Right forelimb (tissue), 1 donor: ENCODE results near the gene AGBL3.
"Not testable (repeated sequence)": the region's sequence is repeated elsewhere in the genome, so short reads cannot be mapped to it uniquely, and the experiment has no call there.

ENCODE experiments used
- DNase-seq: peaks from one replicate; pipeline ENCODE4 v3.0.0-alpha.2; 2018

Gene AGBL3

DNA sequence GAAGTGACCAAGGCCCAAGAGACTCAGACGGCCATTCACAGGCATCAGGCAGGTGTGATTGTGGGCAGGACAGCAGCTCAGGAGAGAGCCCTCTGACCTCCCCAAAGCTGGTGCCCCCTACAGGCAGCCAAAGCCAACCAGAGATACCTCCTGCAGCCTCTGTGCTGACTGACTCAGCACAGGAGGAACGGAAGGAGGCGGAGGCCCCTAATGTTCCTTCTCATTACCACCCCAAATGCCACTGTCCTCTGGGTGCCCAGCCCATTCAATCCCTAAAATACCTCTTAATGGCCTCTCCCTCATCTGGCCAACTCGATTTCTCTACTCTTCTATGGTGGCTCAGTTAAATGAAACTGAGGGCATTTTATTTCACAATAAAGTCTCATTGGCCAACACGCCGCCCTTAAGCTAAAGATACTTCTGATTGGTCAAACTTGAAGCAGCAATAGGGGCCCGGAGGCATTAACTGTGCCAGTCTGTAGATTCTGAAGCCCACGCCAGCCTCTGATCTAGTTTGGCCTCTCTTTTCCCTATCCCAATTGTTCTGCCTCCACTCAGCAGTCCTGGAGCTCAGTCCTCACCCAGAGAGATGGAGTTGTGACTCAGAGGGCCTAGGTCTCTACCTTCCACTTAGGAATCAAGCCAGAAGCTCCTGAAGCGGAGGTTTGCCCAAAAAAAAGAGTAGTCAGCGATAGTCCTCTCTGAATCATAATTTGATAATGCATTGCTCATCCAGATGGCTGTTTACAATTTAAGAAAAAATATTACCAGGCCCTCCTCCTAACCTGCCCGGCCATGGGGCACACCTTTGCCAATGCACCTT, 183.0 kb downstream of the AGBL3 start:
- no peak for DNase-seq

DNA sequence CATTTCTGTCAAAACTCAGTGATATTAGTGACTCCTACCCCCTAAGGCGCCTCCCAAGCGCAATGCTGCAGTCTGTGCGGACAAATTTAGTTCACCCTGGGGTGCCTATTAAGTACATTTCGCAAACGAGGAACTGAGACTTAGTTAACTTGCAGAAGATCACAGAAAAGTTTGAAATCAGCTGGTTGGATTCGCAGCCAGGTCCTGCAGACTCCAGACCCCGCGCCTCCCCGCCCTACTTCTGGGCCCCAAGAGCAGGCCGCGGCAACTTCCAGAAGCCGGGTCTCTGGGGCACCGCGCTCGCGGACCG, 183.6 kb downstream of the AGBL3 start:
- DNase-seq, result no peak

DNA sequence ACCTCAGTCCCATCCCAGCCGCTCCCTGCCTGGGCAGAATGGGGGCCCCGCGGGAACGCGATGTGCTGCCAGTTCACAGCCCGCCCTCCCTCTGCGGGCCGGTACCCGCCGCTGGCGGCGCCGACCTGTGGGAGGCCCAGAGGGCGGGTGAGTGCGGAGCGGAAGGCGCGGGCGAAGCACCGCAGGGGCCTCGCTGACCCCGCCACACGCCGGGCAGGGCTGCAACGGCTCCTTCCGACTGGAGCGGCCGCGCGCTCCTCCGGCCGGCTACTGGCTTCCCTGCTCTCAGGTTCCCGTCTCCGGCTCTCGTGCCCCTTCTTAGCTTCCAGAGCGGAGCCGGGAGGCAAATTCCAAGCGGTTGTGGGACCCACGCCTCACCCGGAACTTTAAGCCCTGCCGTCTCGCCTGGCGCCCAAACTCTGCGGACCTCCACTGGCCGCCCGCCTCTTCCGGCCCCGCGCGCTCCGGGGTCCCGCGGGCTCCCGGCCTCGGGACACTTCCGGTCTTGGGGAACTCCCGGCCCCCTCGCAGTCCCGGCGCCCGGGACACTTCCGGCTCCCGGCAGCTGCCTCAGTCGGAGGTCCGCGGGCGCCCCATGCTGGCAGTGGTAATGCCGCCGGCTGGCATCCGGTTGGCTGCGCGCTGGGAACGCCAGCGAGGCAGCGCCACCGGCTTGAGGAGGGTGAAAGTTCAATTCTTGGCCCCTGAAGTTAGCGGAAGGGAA, 184.1 kb downstream of the AGBL3 start, which contains the start of gene CYREN:
Gene CYREN (minus strand): TSS at position 434 of the 724 bp plus-strand sequence. CDS start 1,785 bp downstream, outside the sequence.
- peak; percentile 95 for DNase-seq

DNA sequence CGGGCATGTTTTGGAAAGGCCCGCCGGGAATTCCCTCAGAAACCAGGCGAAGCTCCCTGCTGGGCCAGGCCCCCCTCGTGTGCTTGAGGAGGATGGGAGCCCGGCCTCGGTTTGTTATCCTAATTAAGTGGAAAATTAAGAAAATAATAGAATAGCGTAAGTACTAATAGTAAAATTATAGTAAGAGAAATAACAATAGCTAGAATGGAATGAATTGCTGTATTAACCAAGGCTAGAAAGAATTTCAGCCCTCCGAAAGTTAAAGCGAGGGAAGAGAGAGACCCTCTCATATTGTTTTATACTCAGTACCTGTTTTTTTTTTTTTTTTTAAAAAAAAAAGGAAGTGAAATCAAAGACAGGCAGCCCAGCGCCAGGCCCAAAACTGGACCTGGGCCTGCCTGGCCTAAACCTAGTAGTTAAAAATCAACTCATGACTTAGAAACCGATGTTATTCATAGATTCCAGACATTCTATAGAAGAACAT, 184.7 kb downstream of the AGBL3 start:
- DNase-seq, result not testable (repeated sequence)

DNA sequence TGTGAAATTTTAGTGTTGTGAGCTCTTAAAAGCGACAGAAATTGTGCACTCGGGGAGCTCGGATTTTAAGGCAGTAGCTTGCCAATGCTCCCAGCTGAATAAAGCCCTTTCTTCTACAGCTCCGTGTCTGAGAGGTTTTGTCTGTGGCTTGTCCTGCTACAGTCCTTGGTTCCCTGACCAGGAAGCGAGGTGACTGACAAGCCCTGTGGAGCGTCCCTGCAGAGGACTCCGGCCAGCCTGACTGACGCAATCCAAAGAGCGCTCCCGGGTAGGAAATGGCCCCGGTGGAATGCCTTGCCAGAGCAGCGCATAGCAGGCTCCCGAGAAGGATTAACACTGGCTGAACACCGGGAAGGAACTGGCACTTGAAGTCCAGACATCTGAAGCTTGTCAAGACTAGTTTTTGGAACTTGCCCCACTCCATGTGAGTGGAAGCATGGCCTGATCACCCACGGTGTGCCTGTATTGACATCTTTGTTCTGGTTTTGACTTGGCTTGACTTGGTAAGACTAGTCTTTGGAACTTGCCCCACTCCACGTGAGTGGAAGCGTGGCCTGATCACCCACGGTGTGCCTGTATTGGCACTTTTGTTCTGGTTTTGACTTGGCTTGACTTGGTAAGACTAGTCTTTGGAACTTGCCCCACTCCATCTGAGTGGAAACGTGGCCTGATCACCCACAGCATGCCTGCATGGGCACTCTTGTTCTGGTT, 185.4 kb downstream of the AGBL3 start:
- not testable (repeated sequence) for DNase-seq

DNA sequence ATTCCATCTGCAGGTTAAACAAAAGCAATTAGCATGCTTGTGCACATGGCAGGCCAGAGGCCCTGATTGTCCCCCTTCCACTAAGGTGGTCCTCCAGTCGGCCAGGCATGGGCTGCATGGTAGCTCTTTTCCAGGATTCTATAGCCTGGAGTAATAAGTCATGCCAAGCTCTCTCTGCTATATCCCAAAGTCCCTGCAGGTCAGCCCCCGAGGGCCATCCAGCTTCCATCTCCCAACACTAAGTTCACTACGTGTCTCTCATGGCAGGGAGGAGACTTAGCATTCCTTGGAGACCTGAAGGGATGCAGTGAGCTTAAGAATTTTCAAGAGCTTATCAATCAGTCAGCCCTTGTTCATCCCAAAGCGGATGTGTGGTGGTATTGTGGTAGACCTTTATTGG, 187.6 kb downstream of the AGBL3 start:
- not testable (repeated sequence) for DNase-seq

DNA sequence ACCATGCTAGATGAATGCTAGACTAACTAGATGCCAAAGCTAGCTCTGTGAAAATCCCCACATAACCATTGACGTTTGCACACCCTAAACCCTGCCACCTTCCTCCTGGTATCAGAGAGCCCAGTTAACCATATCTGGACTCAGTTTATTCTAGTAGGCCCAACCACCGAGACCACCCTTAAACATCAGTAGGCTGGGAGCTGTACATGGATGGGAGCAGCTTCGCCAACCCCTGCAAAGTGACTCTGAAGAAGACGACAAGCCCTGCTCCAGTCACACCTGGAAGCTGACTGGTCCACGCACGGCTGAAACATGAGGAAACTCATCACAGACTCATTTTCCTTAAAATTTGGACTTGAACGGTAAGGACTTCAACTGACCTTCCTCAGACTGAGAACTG, 188.6 kb downstream of the AGBL3 start:
- no peak for DNase-seq

DNA sequence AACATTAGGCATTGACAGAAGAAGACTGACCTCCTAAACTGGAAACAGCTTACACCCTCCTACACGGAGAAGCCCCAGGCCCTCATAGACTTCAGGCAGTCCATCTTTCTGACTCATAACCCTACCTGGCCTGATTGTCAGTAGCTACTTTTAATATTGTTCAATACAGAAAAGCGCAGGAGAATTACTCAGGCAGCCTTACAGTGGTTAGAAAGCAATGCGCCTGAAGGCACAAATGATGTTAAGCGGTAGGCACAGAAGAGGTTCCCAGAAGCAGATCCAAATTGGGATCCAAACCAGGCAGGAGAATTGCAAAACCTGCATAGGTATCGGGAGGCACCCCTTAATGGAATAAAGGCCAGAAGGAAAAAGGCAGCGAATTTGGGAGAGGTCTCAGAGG, 189.6 kb downstream of the AGBL3 start:
- DNase-seq, result no peak

DNA sequence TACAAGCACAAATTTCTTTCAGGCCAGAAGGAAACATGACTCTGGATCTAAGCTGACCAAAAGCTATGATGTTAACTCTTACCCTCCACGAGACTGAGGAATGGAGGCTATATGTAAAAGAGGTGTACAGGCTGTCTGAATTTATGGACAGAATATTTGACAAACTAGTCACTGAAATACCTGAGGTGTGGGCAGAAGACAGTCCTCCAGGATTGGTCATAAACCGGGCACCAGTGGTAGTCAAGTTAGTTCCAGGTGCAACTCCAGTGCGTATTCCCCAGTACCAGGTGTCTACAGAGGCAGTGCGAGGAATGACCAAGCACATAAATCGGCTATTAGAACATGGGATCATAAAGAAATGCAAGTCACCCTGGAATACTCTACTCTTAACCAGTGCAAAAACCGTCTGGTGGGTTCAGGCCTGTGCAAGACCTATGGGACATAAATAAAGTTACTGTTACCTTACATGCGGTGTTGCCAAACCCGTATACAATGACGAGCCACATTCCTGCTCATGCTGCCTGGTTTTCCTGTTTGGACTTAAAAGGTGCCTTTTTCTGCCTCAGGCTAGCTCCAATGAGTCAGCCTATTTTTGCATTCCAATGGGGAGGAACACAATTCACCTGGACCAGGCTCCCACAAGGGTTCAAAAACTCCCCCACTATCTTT, 190.9 kb downstream of the AGBL3 start:
- no peak for DNase-seq

DNA sequence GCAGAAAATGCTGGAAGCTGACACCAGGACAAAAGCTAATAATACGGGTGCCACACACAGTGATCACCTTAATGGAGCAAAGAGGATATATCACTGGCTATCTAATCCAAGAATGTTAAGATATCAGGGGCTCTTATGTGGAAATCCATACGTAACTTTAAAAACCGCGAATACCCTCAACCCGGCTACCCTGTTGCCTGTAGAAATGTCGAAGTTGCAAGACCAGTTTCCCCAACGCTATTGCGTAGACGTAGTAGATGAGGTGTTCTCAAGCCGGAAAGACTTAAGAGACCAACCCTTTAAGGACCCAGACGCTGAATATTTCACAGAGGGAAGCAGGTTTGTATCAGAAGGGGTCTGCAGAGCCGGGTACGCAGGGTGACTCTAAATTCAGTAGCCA, 192.1 kb downstream of the AGBL3 start:
- DNase-seq, result no peak

DNA sequence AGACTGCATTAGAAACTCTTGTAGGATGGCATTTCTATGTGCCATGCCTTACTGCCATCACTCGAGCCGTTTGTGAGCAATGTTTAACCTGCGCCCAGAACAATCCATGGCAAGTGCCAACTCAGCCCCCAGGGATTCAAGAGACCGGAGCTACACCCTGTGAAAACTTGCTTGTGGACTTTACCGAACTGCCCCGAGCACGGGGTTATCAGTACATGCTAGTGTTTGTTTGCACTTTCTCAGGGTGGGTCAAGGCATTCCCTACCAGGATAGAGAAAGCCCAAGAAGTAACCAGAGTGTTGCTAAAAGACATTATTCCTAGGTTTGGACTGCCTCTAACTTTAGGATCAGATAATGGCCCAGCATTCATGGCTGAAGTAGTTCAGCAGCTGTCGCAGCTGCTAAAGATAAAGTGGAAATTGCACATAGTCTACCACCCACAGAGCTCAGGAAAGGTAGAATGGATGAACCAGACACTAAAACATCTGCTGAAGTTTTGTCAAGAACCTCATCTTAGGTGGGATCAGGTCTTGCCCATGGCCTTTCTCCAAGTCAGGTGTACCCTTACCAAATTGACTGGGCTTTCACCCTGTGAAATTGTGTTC, 193.1 kb downstream of the AGBL3 start:
- no peak for DNase-seq

DNA sequence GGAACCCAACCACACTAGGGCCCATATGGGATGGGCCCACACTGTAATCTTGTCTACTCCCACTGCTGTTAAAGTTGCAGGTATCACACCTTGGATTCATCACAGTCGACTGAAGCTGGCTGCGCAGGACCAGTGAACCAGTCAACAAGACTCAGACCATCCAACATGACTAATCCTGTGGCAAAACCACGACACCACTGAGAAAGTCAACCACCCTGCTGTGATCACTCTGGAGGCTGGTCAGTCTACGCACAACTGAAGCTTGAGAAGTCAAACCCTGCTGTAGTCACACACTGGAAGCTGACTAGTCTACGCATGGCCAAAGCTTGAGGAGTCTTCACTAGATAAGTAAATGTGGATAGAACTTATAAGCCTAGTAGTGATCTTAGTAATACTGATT, 193.8 kb downstream of the AGBL3 start:
- no peak for DNase-seq

DNA sequence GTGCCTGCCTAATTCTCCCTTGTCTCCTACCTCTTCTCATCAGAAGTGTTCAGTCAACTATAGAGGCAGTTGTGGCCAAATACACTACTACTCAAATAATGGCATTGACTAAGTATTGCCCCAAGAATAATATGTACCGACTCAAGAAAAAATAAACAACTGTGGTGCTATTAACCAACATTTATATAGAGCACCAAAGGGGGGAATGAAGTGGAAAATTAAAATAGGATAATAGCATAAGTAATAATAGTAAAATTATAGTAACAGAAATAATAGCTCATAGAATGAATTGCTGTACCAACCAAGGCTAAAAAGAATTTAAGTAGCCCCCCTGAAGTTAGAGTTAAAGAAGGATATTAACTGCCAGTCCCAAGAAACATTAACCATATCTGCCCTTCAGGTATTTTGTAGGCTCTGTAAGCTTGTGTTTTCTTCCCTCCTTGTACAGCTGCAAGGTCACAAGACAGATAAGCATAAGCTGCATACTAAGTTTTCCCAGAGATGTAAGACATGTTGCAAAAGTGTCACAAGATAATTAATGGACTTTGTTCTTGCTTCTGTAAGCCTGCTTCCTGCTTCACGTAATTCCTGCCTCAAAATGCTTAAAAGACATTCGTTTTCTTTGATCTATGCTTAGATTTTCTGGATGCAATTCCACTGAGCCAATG, 195.1 kb downstream of the AGBL3 start:
- no peak for DNase-seq

DNA sequence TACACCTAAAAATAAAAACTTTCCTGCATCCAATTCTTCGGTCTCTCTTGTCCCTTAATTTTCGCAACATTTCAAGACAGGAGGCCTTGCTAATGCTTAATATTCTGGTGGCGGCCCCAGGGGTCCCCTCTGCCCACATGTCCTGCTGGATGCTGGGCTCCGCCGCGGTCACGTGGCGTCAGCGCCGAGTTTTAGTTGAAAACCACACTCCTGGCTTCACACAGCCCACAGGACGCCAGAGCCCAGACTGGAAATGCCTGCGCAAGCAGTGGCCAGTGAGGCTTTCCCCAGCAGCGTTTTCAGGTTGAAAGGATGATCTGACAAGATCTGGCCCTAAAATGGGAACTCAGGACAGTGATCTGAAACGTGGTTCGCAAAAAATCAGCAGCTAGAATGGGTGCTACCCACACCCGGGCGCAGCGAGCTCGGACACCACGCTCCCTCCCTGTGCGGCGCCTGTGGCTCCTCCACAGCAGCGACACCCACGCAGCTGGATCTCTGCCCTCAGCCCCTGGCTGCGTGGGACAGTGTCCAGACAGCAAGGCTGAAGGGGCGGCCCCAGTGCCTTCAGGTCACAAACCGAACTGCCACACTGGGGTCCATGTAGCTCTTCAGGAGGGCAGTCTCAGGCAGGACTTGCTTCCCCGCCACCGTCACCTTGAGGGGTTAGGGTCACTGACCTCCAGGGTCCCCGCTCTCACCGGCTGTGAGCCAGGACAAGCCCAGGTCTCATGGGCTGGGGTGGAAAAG, 195.8 kb downstream of the AGBL3 start:
- no peak for DNase-seq

DNA sequence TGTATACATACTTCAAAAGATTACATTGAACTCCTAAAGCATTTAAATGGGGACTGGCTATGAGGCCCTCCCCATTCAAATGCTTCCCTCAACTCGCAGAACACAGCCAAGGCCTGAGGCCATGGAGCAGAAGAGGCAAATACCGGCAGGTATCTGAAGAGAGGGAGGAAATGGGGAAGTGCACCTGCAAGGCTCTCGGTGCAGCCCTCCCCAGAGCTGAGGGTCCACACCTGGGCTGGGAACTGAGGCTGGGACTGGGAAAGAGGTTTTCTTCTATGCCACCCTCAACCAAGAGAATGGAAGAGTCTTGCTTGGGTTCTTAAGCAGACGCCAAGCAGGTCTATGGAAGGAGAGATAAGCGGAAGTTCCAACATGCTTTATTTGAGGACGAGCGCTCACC, 197.2 kb downstream of the AGBL3 start:
- DNase-seq, result no peak

DNA sequence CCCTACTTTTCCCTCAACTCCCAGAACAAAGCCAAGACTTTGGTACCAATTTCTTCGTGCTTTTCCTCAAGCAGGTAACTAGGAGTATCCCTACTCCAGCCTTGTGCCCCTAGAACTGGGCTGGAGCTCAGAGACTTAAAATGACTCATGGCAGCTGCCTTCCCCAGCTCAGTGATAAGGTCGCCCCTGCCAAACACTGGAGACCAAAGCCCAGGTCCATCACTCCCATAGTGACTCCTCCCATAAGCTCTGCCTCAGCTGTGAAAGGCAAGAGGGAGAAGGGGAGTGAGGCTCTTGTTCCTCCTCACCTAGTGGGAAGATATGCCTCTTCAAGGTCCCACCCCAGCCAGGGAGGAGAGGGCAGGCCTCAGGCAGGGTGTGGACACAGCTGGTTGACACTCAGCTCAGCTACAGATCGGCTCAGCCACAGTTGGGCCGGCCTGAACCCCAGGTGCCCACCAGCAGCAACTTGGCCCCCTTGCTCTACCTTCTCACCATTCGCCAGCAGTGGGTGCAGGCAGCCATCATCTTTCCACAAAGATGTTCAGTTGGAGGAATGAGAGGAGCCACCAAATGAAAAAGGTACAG, 198.0 kb downstream of the AGBL3 start:
- DNase-seq, result no peak
